Natural killer cell (primary cell): ENCODE data around the gene PADI2. TPM values are rescaled to one million over a fixed set of nuclear protein-coding genes. Genes with fewer than 3 reads are reported as not detected.

Experiments
- ATAC-seq, 3 donors: fragments of 150-1000 bp in 2 of 3; fragments of 200-7000 bp in 1 of 3; cut with Tn5 transposase; 1 replicate in 1 of 3; 2 replicates in 2 of 3; pipeline ENCODE4 v1.10.0; 2021; ENCODE audit warnings: mild to moderate bottlenecking in 2 of 3, moderate library complexity in 2 of 3
- DNase-seq, 2 donors: peaks; one replicate each; pipeline versions ENCODE4 v3.0.0 to v3.0.0-alpha.2; 2013 to 2021; ENCODE audit warnings: mixed read lengths in 1 of 2
- H3K27ac ChIP-seq: one replicate; pipeline ENCODE4 v1.5.1; 2013; ENCODE audit warnings: mild to moderate bottlenecking, low read length
- H3K27me3 ChIP-seq: one replicate; pipeline ENCODE4 v1.6.1; 2013; ENCODE audit warnings: low read length; ENCODE audit not compliant: control insufficient read depth, insufficient read depth
- H3K36me3 ChIP-seq: one replicate; pipeline ENCODE4 v1.6.1; 2013; ENCODE audit warnings: low read length; ENCODE audit not compliant: control insufficient read depth, insufficient read depth
- H3K4me1 ChIP-seq: one replicate; pipeline ENCODE4 v1.6.1; 2013; ENCODE audit warnings: low read length; ENCODE audit not compliant: control insufficient read depth, insufficient read depth
- H3K4me3 ChIP-seq: one replicate; pipeline ENCODE4 v1.5.1; 2013; ENCODE audit warnings: low read length
- H3K9me3 ChIP-seq: one replicate; pipeline ENCODE4 v1.6.1; 2013; ENCODE audit warnings: low read length; ENCODE audit not compliant: control insufficient read depth, insufficient read depth
- H3K27ac Mint-ChIP-seq, 2 donors: one replicate each; pipeline ENCODE4 v1.8.0; 2022; ENCODE audit warnings: mild to moderate bottlenecking in 2 of 2, mixed read lengths in 2 of 2, moderate library complexity in 1 of 2
- H3K27me3 Mint-ChIP-seq, 2 donors: one replicate each; pipeline ENCODE4 v1.8.0; 2022; ENCODE audit warnings: low read depth in 2 of 2, mixed read lengths in 2 of 2
- H3K36me3 Mint-ChIP-seq: one replicate; pipeline ENCODE4 v1.8.0; 2022; ENCODE audit warnings: mixed read lengths
- H3K4me1 Mint-ChIP-seq, 2 donors: one replicate each; pipeline ENCODE4 v1.8.0; 2022; ENCODE audit warnings: mixed read lengths in 2 of 2
- H3K4me3 Mint-ChIP-seq: one replicate; pipeline ENCODE4 v1.8.0; 2022; ENCODE audit warnings: mild to moderate bottlenecking, moderate library complexity, mixed read lengths
- H3K9me3 Mint-ChIP-seq, 2 donors: one replicate each; pipeline ENCODE4 v1.8.0; 2022; ENCODE audit warnings: mixed read lengths in 2 of 2
- WGBS: methylation state at CpG from one replicate; pipeline ENCODE4 v1.1.7; 2013; ENCODE audit warnings: missing lambda C conversion rate; ENCODE audit not compliant: insufficient coverage; 5-methylcytosine and 5-hydroxymethylcytosine counted together
- intact Hi-C: fragments of 100-400 bp; cut with micrococcal nuclease; formaldehyde crosslinking; loops from one replicate; pipeline ENCODE4 v1.14.2; 2022
- total RNA-seq, 4 donors: library from RNA; stranded (reverse); fragments of 120-200 nt in 1 of 4; gene quantifications; one replicate each; pipeline versions ENCODE4 v1.2.3 to v1.2.4, GENCODE V29; 2013 to 2022
- TF ChIP-seq, protein P1 (sequence below): fragments of 200-600 bp; IDR thresholded peaks from one replicate; pipeline ENCODE4 v1.8.0; 2022; ENCODE audit warnings: antibody characterized with exemption

The PADI2 gene
- total RNA-seq, 3 donors from 2014 or later (not counting 1 experiment from before 2014, with no cell fraction given) = 0.56 to 2.5 (median 0.88) TPM

DNA sequence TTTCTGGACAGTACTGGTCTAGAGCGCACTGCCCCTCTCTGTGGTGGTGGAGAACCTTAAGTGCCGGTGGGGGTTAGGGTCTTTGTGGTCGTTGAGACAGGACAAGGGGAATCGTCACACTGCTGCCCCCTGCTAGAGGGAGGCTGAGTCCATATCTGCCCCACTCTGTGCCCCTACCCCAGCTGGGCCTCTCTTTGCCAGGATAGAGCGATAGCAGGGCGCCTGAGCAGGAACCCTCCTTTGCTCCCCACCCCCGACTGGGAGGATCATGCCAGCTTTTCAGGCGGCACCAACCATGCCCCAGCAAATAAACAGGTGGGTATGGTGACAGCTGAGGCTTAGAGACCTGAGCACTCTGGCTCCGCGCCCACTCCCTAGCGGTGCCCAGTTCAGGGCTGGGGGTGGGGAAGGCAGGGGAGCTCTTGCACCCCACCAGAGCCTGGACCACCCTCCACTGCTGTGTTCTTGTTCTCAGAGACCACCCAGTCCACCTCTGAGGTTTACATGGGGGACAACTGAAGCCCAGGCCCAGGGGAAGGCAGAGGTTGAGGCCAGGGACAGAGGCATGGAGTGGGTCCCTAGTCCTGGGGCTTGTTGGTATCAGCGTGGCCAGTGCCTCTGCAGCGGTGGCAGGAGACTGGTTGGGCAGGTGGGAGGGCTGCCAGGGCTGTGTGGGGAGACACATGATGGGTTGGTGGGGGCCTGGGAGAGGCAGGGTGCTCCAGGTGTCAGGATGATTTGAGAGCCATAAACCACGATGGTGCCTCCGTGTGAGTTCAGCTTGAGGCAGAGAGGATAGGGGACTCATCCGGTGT, 1.6 kb downstream of the PADI2 start:
- H3K27me3 ChIP-seq = no peaks in the 10 kb centered on the region
- no peak overlapping the region for H3K4me3 ChIP-seq
- intact Hi-C loops = no loop called here
- no peaks in the 10 kb centered on the region for H3K36me3 Mint-ChIP-seq
- no peak for ATAC-seq
- H3K36me3 ChIP-seq = no peaks in the 10 kb centered on the region
- no peak overlapping the region for H3K27ac ChIP-seq
- peaks cover 0 to 18% of the 10 kb centered on the region in 2 donors for H3K4me1 Mint-ChIP-seq
- H3K27me3 Mint-ChIP-seq = peaks cover 35 to 45% of the 10 kb centered on the region in 2 donors
- 66% methylated on average over 16 of the region's 16 CpGs for WGBS
- TF ChIP-seq, protein P1, sequence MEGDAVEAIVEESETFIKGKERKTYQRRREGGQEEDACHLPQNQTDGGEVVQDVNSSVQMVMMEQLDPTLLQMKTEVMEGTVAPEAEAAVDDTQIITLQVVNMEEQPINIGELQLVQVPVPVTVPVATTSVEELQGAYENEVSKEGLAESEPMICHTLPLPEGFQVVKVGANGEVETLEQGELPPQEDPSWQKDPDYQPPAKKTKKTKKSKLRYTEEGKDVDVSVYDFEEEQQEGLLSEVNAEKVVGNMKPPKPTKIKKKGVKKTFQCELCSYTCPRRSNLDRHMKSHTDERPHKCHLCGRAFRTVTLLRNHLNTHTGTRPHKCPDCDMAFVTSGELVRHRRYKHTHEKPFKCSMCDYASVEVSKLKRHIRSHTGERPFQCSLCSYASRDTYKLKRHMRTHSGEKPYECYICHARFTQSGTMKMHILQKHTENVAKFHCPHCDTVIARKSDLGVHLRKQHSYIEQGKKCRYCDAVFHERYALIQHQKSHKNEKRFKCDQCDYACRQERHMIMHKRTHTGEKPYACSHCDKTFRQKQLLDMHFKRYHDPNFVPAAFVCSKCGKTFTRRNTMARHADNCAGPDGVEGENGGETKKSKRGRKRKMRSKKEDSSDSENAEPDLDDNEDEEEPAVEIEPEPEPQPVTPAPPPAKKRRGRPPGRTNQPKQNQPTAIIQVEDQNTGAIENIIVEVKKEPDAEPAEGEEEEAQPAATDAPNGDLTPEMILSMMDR = no peak
- H3K27ac Mint-ChIP-seq = no peak overlapping the region
- peaks cover 15% of the 10 kb centered on the region for H3K4me1 ChIP-seq
- no peaks in the 10 kb centered on the region for H3K9me3 ChIP-seq
- no peaks in the 10 kb centered on the region for H3K9me3 Mint-ChIP-seq
- no peak for DNase-seq
- no peak overlapping the region for H3K4me3 Mint-ChIP-seq

DNA sequence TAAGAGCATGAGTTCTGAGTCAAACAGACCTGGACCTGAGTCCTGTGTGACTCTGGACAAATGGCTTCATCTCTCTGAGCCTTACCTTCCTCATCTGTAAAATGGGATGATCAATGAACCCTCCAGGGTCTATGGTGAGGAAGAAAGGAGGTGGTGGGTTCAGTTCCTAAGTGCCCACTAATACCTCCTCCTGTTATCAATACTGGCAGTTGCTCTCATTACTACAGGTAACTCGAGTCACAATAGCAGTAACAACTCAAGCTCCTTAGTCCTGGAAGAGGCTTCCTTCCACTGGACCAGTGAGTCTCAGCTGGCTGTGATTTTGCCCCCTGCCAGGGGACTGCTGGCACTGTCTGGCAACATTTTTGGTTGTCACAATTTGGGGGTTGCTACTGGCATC, 2.6 kb downstream of the PADI2 start:
- ATAC-seq = no peak

DNA sequence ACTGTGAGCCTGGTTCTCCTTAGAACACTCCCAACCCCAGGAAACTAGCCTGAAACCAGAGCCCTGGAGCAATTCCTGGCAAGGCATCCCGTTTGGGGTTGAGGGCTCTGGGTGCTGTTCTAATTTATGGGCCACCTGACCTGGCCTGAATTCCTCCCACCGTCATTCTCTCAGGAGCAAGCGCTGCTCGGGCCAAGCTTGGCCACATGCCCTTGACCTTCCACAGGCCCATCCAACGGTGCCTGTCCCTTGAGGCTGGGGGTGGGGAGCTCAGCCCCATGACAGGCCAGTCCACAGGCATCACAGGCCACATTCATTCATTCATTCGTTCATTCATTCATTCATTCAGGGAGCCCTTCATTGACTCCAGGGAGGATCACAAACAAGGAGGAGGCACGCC, 5.3 kb downstream of the PADI2 start:
- no peak overlapping the region for H3K4me3 ChIP-seq
- no peak for DNase-seq
- no peak for ATAC-seq
- H3K4me1 ChIP-seq = peaks cover 5% of the 10 kb centered on the region
- H3K27me3 ChIP-seq = no peaks in the 10 kb centered on the region
- Mint-ChIP-seq H3K27me3 (peaks cover 28 to 31% of the 10 kb centered on the region in 2 donors), H3K9me3 (no peaks in the 10 kb centered on the region), H3K36me3 (no peaks in the 10 kb centered on the region), H3K27ac (no peak overlapping the region), H3K4me1 (peaks cover 0 to 15% of the 10 kb centered on the region in 2 donors), H3K4me3 (no peak overlapping the region)
- intact Hi-C loops = no loop called here
- H3K27ac ChIP-seq = no peak overlapping the region
- WGBS = 75% methylated on average over 7 of the region's 7 CpGs
- H3K9me3 ChIP-seq = no peaks in the 10 kb centered on the region
- TF ChIP-seq, protein P1 = no peak
- no peaks in the 10 kb centered on the region for H3K36me3 ChIP-seq

More for the DNA sequence above, 2.6 kb downstream of the PADI2 start:
- peaks cover 34 to 45% of the 10 kb centered on the region in 2 donors for H3K27me3 Mint-ChIP-seq
- intact Hi-C loops = no loop called here
- no peaks in the 10 kb centered on the region for H3K36me3 ChIP-seq
- H3K9me3 Mint-ChIP-seq = no peaks in the 10 kb centered on the region
- H3K4me1 ChIP-seq = peaks cover 15% of the 10 kb centered on the region
- H3K9me3 ChIP-seq = no peaks in the 10 kb centered on the region
- no peak overlapping the region for H3K4me3 ChIP-seq
- H3K27me3 ChIP-seq = no peaks in the 10 kb centered on the region
- peaks cover 0 to 22% of the 10 kb centered on the region in 2 donors for H3K4me1 Mint-ChIP-seq
- no peak overlapping the region for H3K27ac ChIP-seq
- no peak for DNase-seq
- no peaks in the 10 kb centered on the region for H3K36me3 Mint-ChIP-seq
- no peak overlapping the region for H3K27ac Mint-ChIP-seq
- WGBS = 79% methylated on average over 1 of the region's 1 CpG
- H3K4me3 Mint-ChIP-seq = no peak overlapping the region
- TF ChIP-seq, protein P1 = no peak
